Tibial nerve (tissue), 4 donors: ENCODE results near the gene MYH3. TPM values are rescaled to one million over a fixed set of nuclear protein-coding genes. Genes with fewer than 3 reads are reported as not detected.

Experiments
- DNase-seq, 2 donors: peaks; one replicate each; pipeline ENCODE4 v3.0.0-alpha.2; 2019; ENCODE audit warnings: low spot score in 2 of 2
- H3K27ac ChIP-seq, 4 donors: fragments of 200-600 bp; sonication (generic) in 3 of 4; one replicate each; pipeline ENCODE4 v1.5.1; 2017 to 2019; ENCODE audit warnings: mild to moderate bottlenecking in 1 of 4
- H3K27me3 ChIP-seq, 2 donors: fragments of 200-600 bp; sonication (generic) in 1 of 2; one replicate each; pipeline versions ENCODE4 v1.5.1 to v1.6.0; 2017 to 2019
- H3K36me3 ChIP-seq, 3 donors: fragments of 200-600 bp; sonication (generic); one replicate each; pipeline ENCODE4 v1.5.1; 2018 to 2019
- H3K4me1 ChIP-seq, 4 donors: fragments of 200-600 bp; sonication (generic) in 3 of 4; one replicate each; pipeline ENCODE4 v1.5.1; 2017 to 2019
- H3K4me3 ChIP-seq, 4 donors: fragments of 200-600 bp; sonication (generic) in 3 of 4; one replicate each; pipeline ENCODE4 v1.5.1; 2017 to 2019; ENCODE audit warnings: mild to moderate bottlenecking in 1 of 4, moderate library complexity in 1 of 4
- H3K9me3 ChIP-seq, 4 donors: fragments of 200-600 bp; sonication (generic) in 3 of 4; one replicate each; pipeline ENCODE4 v1.5.1; 2017 to 2019
- EP300 ChIP-seq, 2 donors: sonication (generic); formaldehyde crosslinking; IDR thresholded peaks; one replicate each; pipeline ENCODE4 v1.6.1; 2017; ENCODE audit warnings: antibody characterized with exemption in 2 of 2, mild to moderate bottlenecking in 1 of 2
- POLR2A ChIP-seq, 2 donors: fragments of 450-650 bp; IDR thresholded peaks; one replicate each; pipeline ENCODE4 v1.6.1; 2017; ENCODE audit warnings: antibody characterized with exemption in 2 of 2, mild to moderate bottlenecking in 2 of 2, moderate library complexity in 2 of 2
- WGBS, 2 donors: methylation state at CpG; one replicate each; pipeline ENCODE4 v1.1.5; 2018; 5-methylcytosine and 5-hydroxymethylcytosine counted together
- total RNA-seq, 4 donors: library from RNA; depleted of rRNA; stranded (reverse); fragments of >200 nt; gene quantifications; one replicate each; pipeline ENCODE4 v1.1.0, GENCODE V29; 2016
- TF ChIP-seq, protein P1 (sequence below), 5 experiments: fragments of 200-600 bp in 3 of 5; fragments of 450-650 bp in 2 of 5; sonication (generic) in 3 of 5; IDR thresholded peaks; one replicate each; pipeline ENCODE4 v1.5.1; 2016 to 2019; ENCODE audit warnings: antibody characterized with exemption in 5 of 5, mild to moderate bottlenecking in 3 of 5, moderate library complexity in 2 of 5

MYH3 gene
- total RNA-seq, 4 donors from 2014 or later: 0.59 to 8.1 (median 3.8) TPM

DNA sequence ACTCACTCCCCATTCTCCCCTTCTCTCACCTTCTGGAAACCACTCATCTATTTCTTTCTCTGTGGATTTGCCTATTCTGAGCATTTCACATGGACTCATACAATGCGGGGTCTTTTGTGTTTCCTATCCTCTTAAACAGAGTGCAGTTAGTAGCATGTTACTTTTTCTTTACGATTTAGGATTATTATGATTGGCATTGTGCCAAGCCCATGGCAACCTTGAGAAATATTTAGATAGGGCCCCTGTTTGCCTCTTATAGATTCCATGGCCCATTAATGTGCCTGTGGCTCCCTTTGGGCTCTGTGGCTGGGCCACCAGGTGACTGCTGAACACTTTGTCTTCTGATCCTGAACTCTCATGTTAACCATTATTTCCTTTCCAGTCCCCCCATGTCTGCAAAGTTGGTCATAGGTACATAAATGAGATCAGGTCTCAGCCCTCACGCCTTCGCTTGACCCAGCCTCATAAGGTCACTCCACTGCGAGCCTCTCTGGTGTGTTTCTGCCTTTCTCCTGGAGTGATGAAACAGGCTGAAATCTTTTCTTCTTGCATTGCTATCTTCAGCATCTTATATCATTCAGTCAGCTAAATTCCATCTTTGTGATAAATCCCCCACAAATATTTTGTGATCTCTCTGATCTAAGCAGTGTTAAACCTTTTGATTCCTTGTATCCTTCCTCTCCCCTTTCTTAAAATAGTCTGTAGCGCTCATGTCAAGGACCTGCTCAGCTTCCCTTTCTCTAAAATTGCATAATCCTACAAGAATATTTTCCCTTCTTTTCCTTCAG, 44.0 kb downstream of the MYH3 start:
- TF ChIP-seq POLR2A (IDR thresholded peaks at IDR 0.05): no peak
- TF ChIP-seq, protein P1, sequence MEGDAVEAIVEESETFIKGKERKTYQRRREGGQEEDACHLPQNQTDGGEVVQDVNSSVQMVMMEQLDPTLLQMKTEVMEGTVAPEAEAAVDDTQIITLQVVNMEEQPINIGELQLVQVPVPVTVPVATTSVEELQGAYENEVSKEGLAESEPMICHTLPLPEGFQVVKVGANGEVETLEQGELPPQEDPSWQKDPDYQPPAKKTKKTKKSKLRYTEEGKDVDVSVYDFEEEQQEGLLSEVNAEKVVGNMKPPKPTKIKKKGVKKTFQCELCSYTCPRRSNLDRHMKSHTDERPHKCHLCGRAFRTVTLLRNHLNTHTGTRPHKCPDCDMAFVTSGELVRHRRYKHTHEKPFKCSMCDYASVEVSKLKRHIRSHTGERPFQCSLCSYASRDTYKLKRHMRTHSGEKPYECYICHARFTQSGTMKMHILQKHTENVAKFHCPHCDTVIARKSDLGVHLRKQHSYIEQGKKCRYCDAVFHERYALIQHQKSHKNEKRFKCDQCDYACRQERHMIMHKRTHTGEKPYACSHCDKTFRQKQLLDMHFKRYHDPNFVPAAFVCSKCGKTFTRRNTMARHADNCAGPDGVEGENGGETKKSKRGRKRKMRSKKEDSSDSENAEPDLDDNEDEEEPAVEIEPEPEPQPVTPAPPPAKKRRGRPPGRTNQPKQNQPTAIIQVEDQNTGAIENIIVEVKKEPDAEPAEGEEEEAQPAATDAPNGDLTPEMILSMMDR (IDR thresholded peaks at IDR 0.05): no peak
- TF ChIP-seq EP300 (IDR thresholded peaks at IDR 0.05): no peak
- H3K9me3 ChIP-seq: no peaks in the 10 kb centered on the region
- H3K36me3 ChIP-seq: no peaks in the 10 kb centered on the region
- WGBS, 2 donors: 69 to 72% methylated on average over 6 of the region's 6 CpGs
- H3K27me3 ChIP-seq: no peaks in the 10 kb centered on the region
- no peak for DNase-seq
- H3K27ac ChIP-seq: no peak overlapping the region
- no peak overlapping the region for H3K4me3 ChIP-seq
- peaks cover 0 to 14% (median 0%) of the 10 kb centered on the region in 4 donors for H3K4me1 ChIP-seq

DNA sequence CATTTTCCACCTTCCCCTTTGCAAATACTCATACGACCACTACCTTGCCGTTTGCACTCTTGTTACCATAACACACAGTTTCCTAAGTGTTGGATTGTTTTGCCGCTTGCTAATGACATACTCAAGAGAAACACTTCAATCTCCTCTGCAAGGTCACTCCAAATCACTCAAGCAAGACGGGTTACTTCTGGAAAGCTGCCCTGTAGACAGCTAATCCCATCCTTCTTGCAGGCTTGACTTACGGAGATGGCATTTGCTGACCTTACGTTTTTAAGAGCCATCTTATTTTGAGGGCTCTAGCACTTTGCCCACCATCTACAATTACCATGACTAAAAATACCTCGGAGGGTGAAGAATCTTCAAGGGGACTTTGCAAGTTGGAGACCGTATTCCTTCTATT, 46.2 kb downstream of the MYH3 start:
- no peak overlapping the region for H3K27ac ChIP-seq
- no peak overlapping the region for H3K4me3 ChIP-seq
- H3K4me1 ChIP-seq: peaks cover 0 to 6% (median 0%) of the 10 kb centered on the region in 4 donors
- H3K36me3 ChIP-seq: no peaks in the 10 kb centered on the region
- H3K9me3 ChIP-seq: no peaks in the 10 kb centered on the region
- TF ChIP-seq, protein P1 (IDR thresholded peaks at IDR 0.05): no peak
- no peak for TF ChIP-seq EP300 (IDR thresholded peaks at IDR 0.05)
- no peak for TF ChIP-seq POLR2A (IDR thresholded peaks at IDR 0.05)
- 88% methylated on average over 8 of the region's 8 CpGs for WGBS, 2 donors
- H3K27me3 ChIP-seq: no peaks in the 10 kb centered on the region
- no peak for DNase-seq

DNA sequence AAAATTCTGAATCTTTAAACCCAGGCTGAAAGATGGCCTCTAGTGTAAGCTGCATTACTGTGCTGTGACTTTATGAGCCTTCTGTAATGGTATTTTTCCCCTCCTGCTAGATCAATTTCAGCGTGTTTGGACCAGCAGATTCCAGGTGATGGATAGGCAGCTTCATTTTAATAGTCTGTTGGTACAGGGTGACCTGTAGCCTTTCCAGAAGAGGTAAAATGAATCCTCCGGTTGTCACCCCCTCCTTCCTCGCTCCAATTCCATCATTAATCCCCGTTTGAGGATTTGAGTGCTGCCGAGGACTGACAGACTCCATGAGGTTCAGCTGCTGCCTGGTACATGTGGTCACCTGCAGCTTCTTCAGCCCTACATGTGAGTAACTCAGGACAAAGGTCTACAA, 48.9 kb downstream of the MYH3 start:
- no peaks in the 10 kb centered on the region for H3K27me3 ChIP-seq
- no peaks in the 10 kb centered on the region for H3K36me3 ChIP-seq
- no peak overlapping the region for H3K27ac ChIP-seq
- DNase-seq: no peak
- WGBS, 2 donors: 68% methylated on average over 5 of the region's 5 CpGs
- H3K4me1 ChIP-seq: no peaks in the 10 kb centered on the region
- no peak for TF ChIP-seq POLR2A (IDR thresholded peaks at IDR 0.05)
- TF ChIP-seq, protein P1 (IDR thresholded peaks at IDR 0.05): no peak
- TF ChIP-seq EP300 (IDR thresholded peaks at IDR 0.05): no peak
- H3K9me3 ChIP-seq: no peaks in the 10 kb centered on the region
- no peak overlapping the region for H3K4me3 ChIP-seq

DNA sequence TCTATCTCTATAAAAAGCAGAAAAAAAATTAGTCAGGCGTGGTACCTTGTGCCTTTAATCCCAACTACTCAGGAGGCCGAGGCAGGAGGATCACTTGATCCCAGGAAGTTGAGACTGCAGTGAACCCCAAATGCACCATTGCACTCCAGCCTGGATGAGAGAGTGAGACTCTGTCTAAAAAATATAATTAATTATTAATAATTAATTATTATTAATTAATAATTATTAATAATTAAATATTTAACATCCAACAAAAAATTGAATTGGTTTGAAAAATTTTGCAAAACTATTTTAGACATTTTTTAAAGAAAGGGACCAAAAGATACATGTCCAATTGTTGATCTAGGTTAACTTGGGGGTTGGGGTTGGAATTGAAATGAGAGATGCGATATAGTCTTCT, 51.0 kb downstream of the MYH3 start:
- H3K27me3 ChIP-seq: no peaks in the 10 kb centered on the region
- no peak overlapping the region for H3K27ac ChIP-seq
- no peaks in the 10 kb centered on the region for H3K4me1 ChIP-seq
- H3K4me3 ChIP-seq: no peak overlapping the region
- no peak for TF ChIP-seq EP300 (IDR thresholded peaks at IDR 0.05)
- TF ChIP-seq, protein P1 (IDR thresholded peaks at IDR 0.05): no peak
- TF ChIP-seq POLR2A (IDR thresholded peaks at IDR 0.05): no peak
- 92 to 93% methylated on average over 3 of the region's 3 CpGs for WGBS, 2 donors
- no peaks in the 10 kb centered on the region for H3K9me3 ChIP-seq
- H3K36me3 ChIP-seq: no peaks in the 10 kb centered on the region
- no peak for DNase-seq

DNA sequence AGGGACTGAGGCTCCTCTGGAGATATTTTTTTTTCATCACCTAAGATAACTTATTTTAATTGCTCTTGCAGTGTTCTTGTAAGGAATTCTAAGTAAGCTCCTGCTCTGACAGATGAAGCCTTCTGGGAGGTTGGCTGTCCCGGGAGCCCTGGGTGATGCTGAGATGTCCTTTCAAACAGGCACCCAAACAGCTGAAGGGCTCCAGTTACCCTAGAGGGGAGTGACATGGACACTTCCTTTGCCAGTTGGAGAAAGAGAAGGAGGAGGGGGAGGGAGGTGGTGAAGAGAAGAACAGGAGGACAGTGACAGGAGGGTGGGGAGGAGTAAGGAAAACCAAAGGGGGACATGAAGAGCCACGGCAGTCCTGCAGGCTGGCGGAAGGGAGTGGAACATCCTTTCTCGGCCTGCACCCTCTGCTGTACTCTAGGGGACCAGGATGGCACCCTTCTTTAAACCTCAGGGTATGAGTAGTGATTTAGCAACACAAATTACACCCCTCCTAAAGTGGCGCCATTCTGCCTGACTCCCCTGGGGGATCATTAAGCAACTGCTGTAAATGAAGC, 51.8 kb downstream of the MYH3 start:
- Histone ChIP-seq H3K36me3 (no peaks in the 10 kb centered on the region), H3K4me1 (no peaks in the 10 kb centered on the region), H3K9me3 (no peaks in the 10 kb centered on the region), H3K27me3 (no peaks in the 10 kb centered on the region), H3K4me3 (no peak overlapping the region), H3K27ac (no peak overlapping the region)
- DNase-seq: no peak
- TF ChIP-seq POLR2A (IDR thresholded peaks at IDR 0.05) (no peak), EP300 (IDR thresholded peaks at IDR 0.05) (no peak)
- TF ChIP-seq, protein P1 (IDR thresholded peaks at IDR 0.05): no peak
- 55 to 68% methylated on average over 5 of the region's 5 CpGs for WGBS, 2 donors
